Upper lobe of left lung (tissue), 4 donors: ENCODE measurements around the gene RNF212B.

Experiments
- CTCF ChIP-seq, 6 experiments: fragments of 450-650 bp in 4 of 6; fragments of 200-600 bp in 2 of 6; sonication (generic) in 2 of 6; IDR thresholded peaks; one replicate each; pipeline ENCODE4 v1.5.1; 2016 to 2019; ENCODE audit warnings: antibody characterized with exemption in 6 of 6
- EP300 ChIP-seq, 4 donors: sonication (generic); formaldehyde crosslinking; IDR thresholded peaks; one replicate each; pipeline ENCODE4 v1.5.1; 2017; ENCODE audit warnings: antibody characterized with exemption in 4 of 4, control low read depth in 2 of 4
- POLR2A ChIP-seq, 4 donors: fragments of 450-650 bp; IDR thresholded peaks; one replicate each; pipeline ENCODE4 v1.5.1; 2016 to 2017; ENCODE audit warnings: antibody characterized with exemption in 4 of 4, mild to moderate bottlenecking in 2 of 4
- POLR2AphosphoS5 ChIP-seq, 2 donors: sonication (generic); formaldehyde crosslinking; IDR thresholded peaks; one replicate each; pipeline ENCODE4 v1.5.1; 2017; ENCODE audit warnings: antibody characterized with exemption in 2 of 2

GRCh38 chr14:23321572-23322547 lies 84.1 kb downstream of the RNF212B start:
- TF ChIP-seq CTCF (IDR thresholded peaks at IDR 0.05) (no peak), POLR2AphosphoS5 (IDR thresholded peaks at IDR 0.05) (peak in 1 of 2 donors; percentile 14), POLR2A (IDR thresholded peaks at IDR 0.05) (no peak), EP300 (IDR thresholded peaks at IDR 0.05) (peak in 1 of 4 donors; percentile 3)
